T1000 (cell line): ENCODE results near the gene MOGAT2.
"Not testable (repeated sequence)": the region's sequence is repeated elsewhere in the genome, so short reads cannot be mapped to it uniquely, and the experiment has no call there.

ENCODE experiments used
- DNase-seq: peaks from one replicate; lab custom pipeline; 2025; ENCODE audit warnings: mixed read lengths; lab: John Stamatoyannopoulos, UW

MOGAT2 gene

DNA sequence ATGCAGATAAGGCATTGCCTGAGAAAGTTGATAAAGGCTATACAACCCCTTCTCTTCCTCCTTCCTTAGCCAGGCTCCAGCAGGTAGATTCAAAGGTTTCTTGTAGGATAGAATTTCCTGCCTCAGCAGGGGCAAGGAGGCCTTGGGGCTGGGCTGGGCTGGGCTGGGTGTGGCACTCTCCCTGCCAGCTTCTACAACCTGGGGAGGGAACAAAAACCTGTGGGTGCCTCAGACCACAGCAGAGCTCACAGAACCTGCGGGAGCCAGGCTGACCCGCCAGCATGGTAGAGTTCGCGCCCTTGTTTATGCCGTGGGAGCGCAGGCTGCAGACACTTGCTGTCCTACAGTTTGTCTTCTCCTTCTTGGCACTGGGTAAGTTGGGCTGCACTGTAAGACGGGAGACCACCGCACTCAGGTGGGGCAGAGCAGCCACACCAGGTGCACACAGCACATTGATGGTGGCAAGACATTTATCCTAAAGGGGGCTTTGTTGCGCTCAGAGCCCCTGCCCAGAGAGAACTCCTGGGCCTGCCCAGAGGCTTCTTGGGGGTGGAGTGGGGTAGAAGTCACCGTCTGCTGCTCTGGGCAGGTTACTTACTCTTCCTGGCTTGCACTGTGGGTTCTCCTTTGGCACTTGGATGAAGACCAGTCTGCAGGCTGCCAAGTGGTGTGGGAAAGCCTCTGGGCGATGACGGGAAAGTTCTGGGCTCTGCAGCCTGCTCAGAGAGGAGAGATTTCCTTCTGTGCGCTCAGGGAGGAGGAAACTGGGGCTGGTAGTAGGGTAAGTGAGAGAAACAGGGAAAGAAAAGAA is at the start of gene MOGAT2:
TSS of gene MOGAT2 (plus strand) at position 231 of the 811 bp plus-strand sequence. CDS start at position 282, 51 bp downstream.
- no peak for DNase-seq

DNA sequence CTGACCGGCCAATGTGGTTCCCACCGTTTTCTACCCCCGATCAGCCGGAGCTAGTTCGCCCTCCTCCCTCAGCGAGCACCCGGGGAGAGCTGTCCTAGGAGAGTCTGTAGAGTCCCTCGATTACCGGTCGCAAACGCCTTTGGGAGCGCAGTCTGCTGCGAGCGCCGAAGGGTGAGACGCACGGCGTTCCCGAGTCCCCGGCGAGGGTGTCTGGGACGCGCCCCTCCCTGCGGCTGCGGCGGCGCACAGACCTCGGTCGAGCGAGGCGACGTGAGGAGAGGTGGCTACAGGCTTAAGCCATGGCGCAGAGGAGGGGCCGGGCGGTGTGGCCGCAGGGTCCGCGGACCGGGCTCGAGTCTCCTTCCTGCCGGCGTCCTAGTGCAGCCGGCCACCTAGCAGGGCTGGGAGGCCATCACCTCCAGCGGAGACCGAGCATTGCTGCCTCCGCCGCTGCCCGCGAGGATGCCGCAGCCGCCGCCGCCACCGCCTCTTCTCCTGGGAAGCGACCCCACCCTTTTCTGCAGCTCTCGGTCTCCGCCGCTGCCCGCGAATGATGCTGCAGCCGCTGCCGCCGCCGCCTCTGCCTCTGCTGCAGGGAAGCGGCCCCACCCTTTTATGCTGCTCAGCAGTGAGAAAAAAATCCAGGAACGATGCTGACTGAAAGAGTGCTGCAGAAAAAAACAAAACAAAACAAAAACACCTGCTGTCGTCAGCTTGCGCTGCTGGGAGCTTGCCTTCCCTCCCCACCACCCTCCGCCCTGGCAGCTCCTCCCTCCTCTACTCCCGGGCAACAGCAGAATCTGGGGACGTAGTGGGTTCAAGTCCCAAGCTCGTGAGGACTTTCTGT is 49.0 kb upstream of the MOGAT2 start, which contains the start of gene MAP6:
TSS of gene MAP6 (minus strand) at position 588 of the 847 bp plus-strand sequence. CDS start 669 bp downstream, outside the sequence.
- DNase-seq = no peak

GRCh38 chr11:75673977-75674582 is 43.6 kb upstream of the MOGAT2 start:
- no peak for DNase-seq

GRCh38 chr11:75677275-75677674 is 40.4 kb upstream of the MOGAT2 start:
- no peak for DNase-seq

DNA sequence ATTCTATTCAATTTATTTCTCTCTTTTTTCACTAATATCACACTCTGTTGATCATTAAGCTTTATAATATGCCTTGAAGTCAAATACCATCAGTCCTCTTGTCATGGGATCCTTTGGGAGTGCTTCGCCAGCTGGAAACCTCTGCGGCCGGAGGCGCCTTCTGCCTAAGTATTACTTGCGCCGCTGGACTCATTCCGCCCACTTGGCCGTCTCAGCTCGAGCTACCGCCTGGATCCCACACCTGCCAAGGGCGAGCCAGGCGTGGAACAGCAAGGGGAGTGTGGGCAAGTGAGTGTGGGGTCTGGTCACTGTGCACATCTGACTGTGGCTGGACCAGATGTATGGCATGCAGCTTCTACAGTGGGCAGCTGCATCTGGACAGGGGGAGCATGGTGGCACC is 39.7 kb upstream of the MOGAT2 start:
- no peak for DNase-seq

- DNase-seq = no peak
Measured at GRCh38 chr11:75678620-75679259, 38.9 kb upstream of the MOGAT2 start.

GRCh38 chr11:75679566-75679965 is 38.1 kb upstream of the MOGAT2 start:
- no peak for DNase-seq

DNA sequence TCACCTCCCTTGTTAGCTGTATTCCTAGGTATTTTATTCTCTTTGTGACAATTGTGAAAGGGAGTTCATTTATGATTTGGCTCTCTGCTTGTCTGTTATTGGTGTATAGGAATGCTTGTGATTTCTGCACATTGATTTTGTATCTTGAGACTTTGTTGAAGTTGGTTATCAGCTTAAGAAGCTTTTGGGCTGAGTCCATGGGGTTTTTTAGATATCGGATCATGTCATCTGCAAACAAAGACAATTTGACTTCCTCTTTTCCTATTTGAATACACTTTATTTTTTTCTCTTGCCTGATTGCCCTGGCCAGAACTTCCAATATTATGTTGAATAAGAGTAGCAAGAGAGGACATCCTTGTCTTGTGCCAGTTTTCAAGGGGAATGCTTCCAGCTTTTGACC is 33.8 kb upstream of the MOGAT2 start:
- DNase-seq = not testable (repeated sequence)

GRCh38 chr11:75689863-75690609 is 27.6 kb upstream of the MOGAT2 start:
- no peak for DNase-seq

DNA sequence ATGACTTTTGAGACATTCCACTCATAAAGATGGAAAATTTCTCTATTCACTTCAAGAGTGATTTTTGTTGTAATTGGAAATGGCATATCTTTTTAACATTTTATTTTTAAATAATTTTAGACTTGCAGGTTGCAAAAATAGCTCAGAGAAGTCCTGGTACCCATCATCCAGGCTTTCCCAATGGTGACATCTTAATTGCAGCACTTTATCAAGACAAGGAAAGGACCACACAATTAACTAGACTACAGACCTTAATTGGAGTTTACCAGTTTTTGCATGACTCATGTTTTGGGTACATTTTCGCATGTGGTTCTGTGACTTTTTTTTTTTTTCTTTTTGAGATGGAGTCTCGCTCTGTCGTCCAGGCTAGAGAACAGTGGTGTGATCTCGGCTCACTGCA is 25.8 kb upstream of the MOGAT2 start:
- DNase-seq = no peak

DNA sequence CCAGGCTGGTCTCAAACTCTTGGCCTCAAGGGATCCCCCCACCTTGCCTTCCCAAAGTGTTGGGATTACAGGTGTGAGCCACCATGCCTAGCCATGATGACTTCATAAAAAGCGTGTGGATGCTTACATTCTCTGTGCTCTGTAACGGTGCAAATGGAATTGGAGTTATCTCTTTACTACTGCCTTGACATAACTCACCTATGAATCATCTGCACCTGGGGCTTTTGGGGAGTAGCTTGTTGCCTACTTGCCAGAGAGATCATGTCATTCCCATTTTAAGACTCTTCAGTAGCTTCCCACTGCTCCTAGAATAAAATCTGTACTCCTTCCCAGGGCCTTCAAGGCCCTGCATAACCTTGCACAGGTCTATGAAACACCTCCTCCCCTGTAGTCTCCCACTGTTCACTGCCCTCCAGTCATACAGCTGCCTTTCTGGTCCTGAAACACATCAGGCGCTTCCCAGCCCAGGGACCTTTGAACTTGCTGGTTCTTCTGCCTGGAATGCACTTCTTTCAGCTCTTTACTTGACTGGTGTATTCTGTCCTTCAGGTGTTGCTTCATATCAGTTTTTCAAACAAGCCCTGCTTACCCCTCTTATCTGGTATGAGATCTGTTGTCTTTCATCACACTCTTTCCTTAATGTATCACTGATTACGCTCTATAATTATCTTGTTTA is 19.6 kb upstream of the MOGAT2 start:
- DNase-seq = no peak

DNA sequence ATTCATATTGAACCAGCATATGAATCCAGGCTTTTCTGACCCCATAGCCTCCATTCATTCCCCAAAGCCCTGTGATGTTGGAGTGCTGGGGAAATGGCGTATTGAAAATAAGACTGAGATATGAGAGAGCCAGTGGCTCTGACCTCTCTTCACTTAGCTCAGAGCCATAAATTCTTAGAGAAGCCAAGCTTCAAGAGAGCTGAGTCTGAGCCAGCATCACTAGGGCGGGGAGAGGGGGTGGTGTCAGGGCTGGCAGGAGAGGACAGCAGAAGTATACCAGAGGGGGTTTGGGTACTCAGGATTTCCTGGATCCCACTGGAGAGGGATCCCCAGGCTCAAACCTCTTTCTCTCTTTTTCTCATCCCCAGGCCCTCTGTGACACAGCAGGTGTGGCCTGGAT is 16.7 kb upstream of the MOGAT2 start:
- DNase-seq = no peak

- no peak for DNase-seq
Measured at GRCh38 chr11:75703695-75704237, 13.9 kb upstream of the MOGAT2 start.

DNA sequence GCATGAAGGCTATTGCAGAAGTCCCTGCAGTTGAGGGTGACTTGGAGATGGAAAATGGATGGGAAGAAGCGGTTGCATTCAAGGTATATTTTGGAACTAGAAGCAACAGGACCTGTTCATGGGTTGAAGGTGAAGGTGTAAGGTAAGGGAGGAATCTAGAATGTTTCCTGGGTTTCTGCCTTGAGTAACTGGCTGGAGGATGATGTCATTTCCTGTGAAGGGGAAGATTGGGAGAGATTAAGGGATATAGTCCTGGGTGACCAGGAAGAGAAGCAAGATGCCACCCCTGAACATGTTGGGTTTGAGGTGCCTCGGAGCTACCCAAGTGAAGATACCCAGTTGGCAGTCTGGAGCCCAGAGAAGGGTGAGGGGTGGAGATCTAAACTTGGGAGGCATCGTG is 12.1 kb upstream of the MOGAT2 start:
- no peak for DNase-seq

DNA sequence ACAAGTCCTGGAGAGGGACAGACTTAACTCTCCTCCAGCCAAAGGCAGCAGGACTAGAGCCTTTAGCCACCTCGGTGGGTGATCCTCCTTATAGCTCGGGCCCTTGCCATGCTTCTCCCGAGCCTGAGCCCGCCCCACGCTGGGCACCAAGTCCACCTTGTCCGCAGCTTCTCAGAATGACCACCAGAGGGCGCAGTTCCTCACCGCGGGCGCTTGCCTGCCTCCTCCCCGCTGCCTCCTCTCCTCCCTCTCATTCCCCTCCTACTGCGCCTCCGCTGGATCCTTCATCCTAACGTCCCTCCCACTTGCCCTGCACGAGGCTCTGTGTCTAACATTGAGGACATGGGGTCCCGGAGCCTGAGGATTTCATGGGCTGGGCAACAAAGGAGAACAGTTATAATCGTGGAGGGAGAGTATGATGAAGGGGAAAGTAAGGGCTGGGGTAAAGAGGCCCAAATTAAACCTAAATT is 11.3 kb upstream of the MOGAT2 start:
- DNase-seq = peak; percentile 22

GRCh38 chr11:75714211-75714610 is 3.4 kb upstream of the MOGAT2 start:
- DNase-seq = no peak

- no peak for DNase-seq
Measured at GRCh38 chr11:75715688-75716087, 1.9 kb upstream of the MOGAT2 start.

DNA sequence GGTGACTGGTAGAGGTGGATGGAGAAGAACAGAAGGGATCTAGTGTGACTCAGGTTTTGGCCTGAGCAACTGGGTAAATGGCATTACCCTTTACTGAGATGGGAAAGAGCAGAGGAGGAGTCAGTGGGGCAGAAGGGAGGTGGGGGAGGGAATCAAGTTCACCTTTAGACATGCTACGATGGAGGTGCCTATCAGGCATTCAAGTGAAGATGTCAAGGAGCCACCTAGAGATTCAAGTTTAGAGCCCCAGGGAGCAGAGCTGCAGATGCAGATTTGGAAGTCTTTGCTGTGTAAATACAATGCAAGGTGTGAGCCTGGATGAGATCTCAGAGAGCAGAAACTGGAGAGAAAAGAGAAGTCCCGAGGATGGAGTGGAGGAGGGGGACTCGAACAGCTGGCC is 979 bp upstream of the MOGAT2 start:
- DNase-seq = no peak

GRCh38 chr11:75718419-75719339 is 1.0 kb downstream of the MOGAT2 start:
- DNase-seq = no peak
